Testis (tissue), 3 donors: ENCODE results near the gene ADAMTS1. TPM values are rescaled to one million over a fixed set of nuclear protein-coding genes. Genes with fewer than 3 reads are reported as not detected.
A peak's percentile ranks its signal among the peaks of the same experiment; 100 is the strongest.

ENCODE experiments used
- DNase-seq: peaks from one replicate; pipeline ENCODE4 v3.0.0-alpha.2; 2019
- H3K27ac ChIP-seq, 2 donors: fragments of 200-600 bp; sonication (generic); one replicate each; pipeline ENCODE4 v1.5.1; 2019
- H3K27me3 ChIP-seq: fragments of 200-600 bp; sonication (generic); one replicate; pipeline ENCODE4 v1.5.1; 2019
- H3K36me3 ChIP-seq: fragments of 200-600 bp; sonication (generic); one replicate; pipeline ENCODE4 v1.5.1; 2017; ENCODE audit warnings: low read depth; ENCODE audit errors: missing control alignments
- H3K4me1 ChIP-seq: fragments of 200-600 bp; sonication (generic); one replicate; pipeline ENCODE4 v1.5.1; 2019
- H3K4me3 ChIP-seq, 2 donors: fragments of 200-600 bp; sonication (generic); one replicate each; pipeline ENCODE4 v1.5.1; 2017 to 2019
- H3K9me3 ChIP-seq: fragments of 200-600 bp; sonication (generic); one replicate; pipeline ENCODE4 v1.5.1; 2017
- CTCF ChIP-seq, 3 experiments: fragments of 450-650 bp in 2 of 3; fragments of 200-600 bp in 1 of 3; sonication (generic) in 1 of 3; IDR thresholded peaks; one replicate each; pipeline ENCODE4 v1.5.1; 2016 to 2019; ENCODE audit warnings: antibody characterized with exemption in 3 of 3, mild to moderate bottlenecking in 2 of 3, moderate library complexity in 1 of 3
- POLR2A ChIP-seq: fragments of 450-650 bp; IDR thresholded peaks from one replicate; pipeline ENCODE4 v1.6.1; 2017; ENCODE audit warnings: antibody characterized with exemption, mild to moderate bottlenecking, moderate library complexity
- WGBS, 2 donors: methylation state at CpG; one replicate each; pipeline ENCODE4 v1.1.5; 2018; 5-methylcytosine and 5-hydroxymethylcytosine counted together
- intact Hi-C: fragments of 100-400 bp; cut with DNase I; formaldehyde crosslinking; loops from one replicate; pipeline ENCODE4 v1.15.1; 2023; ENCODE audit warnings: low total_unique reads
- polyA plus RNA-seq: library from polyadenylated mRNA; stranded (reverse); fragments of 350-450 nt; fragmentation: Illumina TruSeq; extraction: RNeasy Lipid Tissue Mini Kit (QIAGEN cat#74804); gene quantifications from one replicate; pipeline ENCODE4 v1.2.3, GENCODE V29; 2014; ENCODE audit warnings: low read depth, low replicate concordance; ENCODE audit not compliant: insufficient read depth
- total RNA-seq, 2 donors: library from RNA; depleted of rRNA; stranded (reverse); fragments of >200 nt; gene quantifications; one replicate each; pipeline ENCODE4 v1.2.3, GENCODE V29; 2016

Gene ADAMTS1
- total and polyA plus RNA-seq, 3 donors from 2014 or later, result 15.9 to 33.7 (median 31.3) TPM

GRCh38 chr21:26798856-26799751 is 46.1 kb downstream of the ADAMTS1 start:
- DNase-seq, result no peak
- H3K4me1 ChIP-seq, result peaks cover 27% of the 10 kb centered on the region
- WGBS, 2 donors, result 90 to 92% methylated on average over 8 of the region's 8 CpGs
- H3K4me3 ChIP-seq, result no peak overlapping the region
- no peaks in the 10 kb centered on the region for H3K36me3 ChIP-seq
- no peaks in the 10 kb centered on the region for H3K27me3 ChIP-seq
- intact Hi-C loops, result no loop called here
- peak overlapping the region; percentile 87 to 89 for H3K27ac ChIP-seq
- TF ChIP-seq POLR2A (no peak), CTCF (IDR thresholded peaks at IDR 0.05) (no peak)
- no peaks in the 10 kb centered on the region for H3K9me3 ChIP-seq

- TF ChIP-seq POLR2A (no peak), CTCF (IDR thresholded peaks at IDR 0.05) (no peak)
- Histone ChIP-seq H3K27ac (no peak overlapping the region), H3K36me3 (no peaks in the 10 kb centered on the region), H3K9me3 (no peaks in the 10 kb centered on the region), H3K4me3 (no peak overlapping the region), H3K4me1 (peaks cover 20% of the 10 kb centered on the region), H3K27me3 (no peaks in the 10 kb centered on the region)
- WGBS, 2 donors, result 90 to 97% methylated on average over 10 of the region's 10 CpGs
- DNase-seq, result no peak
- intact Hi-C loops, result no loop called here
These were observed 47.2 kb downstream of the ADAMTS1 start for GRCh38 chr21:26797878-26798456.

- Histone ChIP-seq H3K27ac (peak overlapping the region; percentile 33 to 90), H3K4me3 (no peak overlapping the region), H3K4me1 (peaks cover 16% of the 10 kb centered on the region), H3K9me3 (no peaks in the 10 kb centered on the region), H3K36me3 (no peaks in the 10 kb centered on the region), H3K27me3 (no peaks in the 10 kb centered on the region)
- peak; percentile 85 for DNase-seq
- 25 to 27% methylated on average over 6 of the region's 6 CpGs for WGBS, 2 donors
- intact Hi-C loops, result no loop called here
- TF ChIP-seq CTCF (IDR thresholded peaks at IDR 0.05), result no peak
- TF ChIP-seq POLR2A, result no peak
These were observed 49.3 kb downstream of the ADAMTS1 start for GRCh38 chr21:26795866-26796329.

GRCh38 chr21:26795412-26795805 is 49.8 kb downstream of the ADAMTS1 start:
- DNase-seq, result no peak

More at GRCh38 chr21:26795412-26795805, 49.8 kb downstream of the ADAMTS1 start:
- 70 to 76% methylated on average over 10 of the region's 10 CpGs for WGBS, 2 donors
- intact Hi-C loops, result no loop called here
- H3K9me3 ChIP-seq, result no peaks in the 10 kb centered on the region
- peaks cover 14% of the 10 kb centered on the region for H3K4me1 ChIP-seq
- H3K27ac ChIP-seq, result peak overlapping the region; percentile 33 to 90
- H3K4me3 ChIP-seq, result no peak overlapping the region
- H3K27me3 ChIP-seq, result no peaks in the 10 kb centered on the region
- H3K36me3 ChIP-seq, result no peaks in the 10 kb centered on the region
- TF ChIP-seq POLR2A (no peak), CTCF (IDR thresholded peaks at IDR 0.05) (no peak)
